Activated T-helper 1 cell treated with Interleukin-2 at 50 U/mL for 16 hours (primary cell): ENCODE measurements around the gene SDK1.
"Not testable (repeated sequence)": the region's sequence is repeated elsewhere in the genome, so short reads cannot be mapped to it uniquely, and the experiment has no call there.

Source experiments
- DNase-seq: peaks from one replicate; pipeline ENCODE4 v3.0.0-alpha.2; 2020; ENCODE audit warnings: low read depth

The SDK1 gene

DNA sequence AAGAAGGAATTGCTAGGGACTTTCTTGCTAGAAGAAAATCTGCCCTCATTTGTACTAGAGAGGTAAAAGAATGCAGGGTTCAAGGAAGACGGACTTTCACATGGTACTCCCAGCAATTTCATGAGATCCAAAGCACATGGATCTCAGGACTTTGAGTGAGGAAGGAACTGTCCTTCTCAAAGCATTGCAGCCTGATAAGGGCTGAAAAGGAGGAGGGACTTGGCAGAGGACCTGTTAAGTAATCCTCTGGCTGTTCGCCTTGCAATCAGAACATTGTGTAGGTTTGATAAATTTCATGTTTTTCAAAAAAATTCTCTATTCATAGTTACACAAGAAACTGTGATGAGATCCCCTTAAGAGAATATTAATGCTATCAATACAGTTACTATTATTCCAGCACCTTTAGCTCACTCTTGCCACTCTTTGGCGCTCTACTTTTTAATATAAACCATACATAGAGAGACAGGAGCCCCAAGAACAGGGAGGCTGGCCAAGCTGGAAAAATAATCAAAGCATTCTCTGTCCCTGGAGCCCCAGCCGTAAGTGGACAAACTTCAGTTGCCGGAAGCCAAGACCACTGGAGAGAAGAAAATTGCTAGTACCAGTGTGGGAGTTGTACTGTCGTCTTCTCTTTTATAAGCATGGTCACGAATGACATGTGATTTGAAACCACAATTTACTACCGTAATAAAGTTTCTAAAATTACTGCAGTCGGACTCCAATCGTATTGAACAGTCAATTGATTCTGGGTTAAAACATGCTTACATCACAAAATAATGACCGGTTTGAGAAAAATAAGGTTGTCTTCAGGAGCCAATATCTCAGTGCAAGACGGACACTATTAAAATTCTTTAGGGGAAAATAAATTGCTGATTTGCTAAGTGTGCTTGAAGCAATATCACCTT lies 424.4 kb downstream of the SDK1 start:
- no peak for DNase-seq

DNA sequence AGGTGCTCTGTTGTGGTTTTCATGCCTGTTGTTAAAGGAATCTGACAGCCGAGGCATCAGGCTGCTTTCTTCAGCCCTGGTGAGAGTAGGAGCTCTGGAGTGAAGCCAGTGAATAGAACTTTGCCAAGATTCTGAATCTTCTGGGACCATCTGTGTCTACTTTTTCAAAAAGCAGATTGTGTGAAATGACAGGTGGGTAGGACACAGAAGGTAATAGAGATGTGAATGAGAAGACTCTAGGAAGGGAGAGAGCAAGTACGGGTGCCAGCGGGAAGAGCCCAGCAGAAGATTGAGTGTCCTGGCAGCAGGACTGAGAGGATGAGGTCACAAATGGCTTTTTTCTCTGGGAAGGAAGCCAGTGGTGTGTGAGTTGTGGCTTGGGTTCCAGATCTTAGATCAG lies 429.2 kb downstream of the SDK1 start:
- no peak for DNase-seq

DNA sequence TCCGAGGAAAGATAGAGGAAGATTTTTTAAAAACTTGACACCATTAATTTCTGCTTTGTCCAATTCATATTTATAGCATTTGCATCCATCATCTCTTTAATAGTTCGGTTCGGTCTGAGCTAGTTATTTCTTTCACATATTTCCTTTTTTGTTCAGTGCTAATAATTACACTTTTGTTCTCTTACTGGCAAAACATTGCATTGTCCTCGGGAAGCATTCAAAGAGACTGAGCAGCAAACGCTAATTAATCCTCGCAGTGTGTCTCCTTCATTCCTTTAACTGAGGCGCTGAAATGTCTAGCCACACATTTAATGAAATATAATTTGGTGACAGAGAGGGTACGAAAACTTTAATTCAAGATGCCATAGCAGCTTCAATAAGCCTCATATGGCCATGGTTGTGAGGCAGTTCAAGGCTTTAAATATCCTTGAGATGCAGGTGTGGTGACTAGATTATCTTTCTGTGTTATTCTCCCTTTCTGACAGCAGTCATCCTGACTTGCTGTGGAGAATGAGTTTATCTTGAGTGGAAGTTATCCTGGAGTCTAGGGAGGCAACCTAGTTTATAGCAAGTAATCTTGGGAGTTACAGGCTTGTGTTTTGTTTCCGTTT lies 431.4 kb downstream of the SDK1 start:
- no peak for DNase-seq

DNA sequence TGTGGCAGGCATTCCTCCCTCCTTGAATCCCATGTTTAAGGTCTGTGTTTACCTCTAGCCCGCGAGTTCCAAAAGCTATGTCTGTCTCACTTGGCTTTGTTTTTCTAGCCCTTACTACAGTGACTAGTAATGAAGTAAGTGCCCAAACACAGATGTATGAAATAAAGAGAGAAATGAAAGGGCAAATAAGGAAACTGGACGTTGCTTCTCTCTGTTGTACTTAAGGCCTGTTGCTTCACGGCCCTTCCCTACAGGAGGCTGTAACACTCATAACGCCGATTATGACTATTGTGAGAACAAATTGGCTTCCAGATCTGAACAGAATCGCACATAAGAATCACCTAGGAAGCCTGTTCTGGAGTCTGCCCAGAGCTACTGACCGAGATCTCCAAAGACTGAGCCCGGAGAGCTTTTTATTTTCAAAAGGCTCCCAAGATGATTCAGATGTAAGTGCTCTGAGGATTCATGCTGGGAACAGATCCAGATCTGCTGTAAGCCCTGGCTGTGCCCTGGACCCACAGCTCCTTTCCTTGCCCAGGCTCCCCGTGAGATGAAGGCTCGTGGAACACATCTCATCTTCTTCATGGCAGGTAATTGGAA lies 432.6 kb downstream of the SDK1 start:
- no peak for DNase-seq

DNA sequence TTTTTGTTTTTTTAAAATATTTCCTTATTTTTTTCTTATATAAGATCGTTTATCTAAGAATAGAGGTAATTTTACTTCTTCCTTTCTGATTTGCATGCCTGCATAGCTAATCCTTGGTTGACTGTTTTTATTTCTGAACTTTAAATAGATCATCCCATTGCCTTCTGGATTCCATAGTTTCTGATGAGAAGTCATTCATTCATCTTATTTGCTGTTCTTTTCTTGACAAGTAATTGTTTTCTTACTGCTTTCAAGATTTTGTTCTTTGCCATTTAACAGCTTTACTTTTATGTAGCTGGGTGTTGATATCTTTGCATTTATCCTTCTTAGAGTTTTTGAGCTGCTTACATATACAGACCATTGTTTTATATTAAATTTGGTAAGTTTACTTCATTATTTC lies 437.9 kb downstream of the SDK1 start:
- no peak for DNase-seq

DNA sequence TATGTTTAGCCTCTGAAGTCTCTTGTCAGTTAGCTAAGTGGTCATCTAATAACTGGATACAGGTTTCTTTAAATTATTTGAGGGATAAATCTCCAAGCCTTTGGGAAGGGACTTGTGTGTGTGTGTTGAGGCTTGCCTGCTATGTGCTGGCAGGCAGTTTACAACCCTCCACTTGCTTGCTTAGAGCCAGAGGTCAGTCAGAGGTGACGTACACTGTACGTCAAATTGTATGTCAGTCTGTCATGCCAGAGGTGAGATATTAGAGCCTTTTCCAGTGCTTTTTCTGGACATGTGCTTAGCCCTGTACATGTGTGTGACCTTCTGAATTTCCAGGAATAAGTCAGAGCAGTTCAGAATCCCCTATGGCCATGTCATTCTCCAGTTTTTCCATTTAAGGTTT lies 438.9 kb downstream of the SDK1 start:
- no peak for DNase-seq

DNA sequence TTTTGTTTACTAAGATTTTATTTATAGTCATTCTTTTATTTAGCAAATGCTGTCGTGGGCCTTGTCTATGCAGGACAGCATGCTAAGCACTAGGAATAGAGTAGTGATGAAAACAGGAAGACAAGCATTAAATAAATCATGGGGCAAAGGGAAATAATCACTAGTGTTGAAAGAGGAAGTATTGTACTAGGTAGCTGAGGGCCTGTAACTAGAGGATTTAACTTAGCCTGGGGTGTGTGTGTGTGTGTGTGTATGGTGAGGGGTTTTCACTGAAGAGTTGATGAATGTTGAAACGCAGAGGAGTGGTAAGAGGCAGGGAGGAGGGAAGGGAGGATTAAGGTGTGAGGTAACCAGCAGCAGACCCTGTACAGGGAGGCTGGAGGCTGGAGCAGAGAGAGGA lies 446.4 kb downstream of the SDK1 start:
- DNase-seq, result no peak

DNA sequence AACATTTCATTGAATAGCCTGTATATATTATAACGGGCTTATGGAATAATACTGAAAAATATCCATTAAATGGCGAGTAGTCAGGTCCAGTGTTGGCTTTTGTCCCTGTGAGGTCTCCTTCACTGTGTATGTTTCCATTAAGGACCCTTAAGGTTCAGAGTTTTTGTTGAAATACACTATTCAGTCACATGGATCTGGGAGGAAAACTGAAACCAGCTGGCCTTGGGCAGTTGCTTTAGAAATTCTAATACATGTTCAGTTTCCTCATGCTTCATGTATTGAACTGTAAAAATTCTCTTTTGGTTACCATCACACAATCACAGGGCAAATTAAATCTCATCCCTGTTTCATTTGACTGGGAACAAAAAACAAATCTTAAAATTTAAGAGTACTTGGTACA lies 447.3 kb downstream of the SDK1 start:
- DNase-seq, result no peak

DNA sequence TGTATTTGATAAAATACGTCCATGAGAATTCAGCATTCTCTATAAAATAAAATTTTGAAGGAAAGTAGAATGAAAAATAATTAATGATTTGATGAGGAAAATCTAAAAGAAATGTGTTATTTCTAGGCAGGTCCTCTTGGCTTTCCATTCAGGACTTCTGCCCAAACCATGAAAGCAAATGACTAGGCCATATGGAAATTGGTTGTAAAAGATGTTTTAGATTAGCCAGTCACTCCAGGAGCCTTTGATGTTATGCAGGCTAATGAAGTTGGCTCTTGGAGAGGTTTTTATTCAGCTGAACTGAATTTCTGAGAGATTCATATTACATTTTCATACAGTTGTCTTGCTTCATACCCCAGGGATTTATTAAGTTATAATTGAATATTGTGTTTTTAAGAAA lies 452.8 kb downstream of the SDK1 start:
- no peak for DNase-seq

DNA sequence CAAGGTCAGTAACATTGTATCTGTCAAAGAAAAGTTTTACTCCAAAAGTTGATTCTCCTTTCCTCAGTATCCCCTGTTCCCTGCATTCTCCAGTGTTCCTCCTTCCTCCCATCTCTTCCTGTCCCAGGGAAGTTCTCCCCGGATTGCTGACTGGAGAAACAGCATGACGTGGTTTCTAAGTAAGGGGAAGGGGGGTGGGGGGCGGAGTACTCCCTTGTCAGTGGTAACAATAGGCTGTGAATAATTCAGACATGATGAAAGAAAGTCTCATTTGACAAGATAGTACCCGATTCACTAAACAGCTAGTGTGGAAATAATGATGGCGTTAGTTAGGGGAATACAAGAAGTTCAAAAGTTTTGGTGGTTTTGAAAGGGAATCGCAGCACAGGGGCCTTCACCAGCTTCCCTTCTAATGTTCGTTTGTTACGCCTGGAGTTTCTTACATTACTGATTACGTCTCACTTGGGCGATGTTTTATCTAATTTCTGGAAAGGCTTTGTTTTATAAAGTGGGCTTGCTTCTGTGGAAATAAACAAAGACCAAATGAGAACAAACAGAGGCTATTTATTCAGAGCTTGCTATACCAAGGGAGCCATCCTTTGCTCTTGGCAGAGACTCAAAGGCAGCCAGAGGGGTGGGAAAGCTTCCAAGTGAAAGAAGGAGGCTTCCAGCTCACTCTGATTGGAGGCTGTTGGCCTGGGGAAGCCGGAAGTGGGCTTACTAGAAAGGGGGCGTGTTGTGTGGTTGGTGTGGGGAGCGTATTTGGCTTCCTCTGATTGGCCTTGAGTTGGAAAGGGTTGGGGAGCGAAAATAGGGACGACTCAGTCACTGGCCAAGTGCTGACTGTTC lies 453.7 kb downstream of the SDK1 start:
- DNase-seq, result no peak

DNA sequence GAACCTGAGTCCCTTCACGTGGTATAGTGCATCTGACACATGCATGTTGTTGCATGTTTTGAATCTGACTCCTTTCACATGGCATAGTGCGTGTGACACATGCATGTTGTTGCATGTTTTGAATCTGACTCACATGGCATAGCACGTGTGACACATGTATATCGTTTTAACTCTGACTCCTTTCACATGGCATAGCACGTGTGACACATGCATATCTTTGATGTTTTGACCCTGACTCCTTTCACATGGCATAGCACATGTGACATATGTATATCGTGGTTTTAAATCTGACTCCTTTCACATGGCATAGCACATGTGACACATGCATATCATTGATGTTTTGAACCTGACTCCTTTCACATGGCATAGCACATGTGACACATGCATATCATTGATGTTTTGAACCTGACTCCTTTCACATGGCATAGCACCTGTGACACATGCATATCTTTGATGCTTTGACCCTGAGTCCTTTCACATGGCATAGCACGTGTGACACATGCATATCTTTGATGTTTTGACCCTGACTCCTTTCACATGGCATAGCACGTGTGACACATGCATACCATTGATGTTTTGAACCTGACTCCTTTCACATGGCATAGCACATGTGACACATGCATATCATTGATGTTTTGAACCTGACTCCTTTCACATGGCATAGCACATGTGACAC lies 454.9 kb downstream of the SDK1 start:
- not testable (repeated sequence) for DNase-seq

DNA sequence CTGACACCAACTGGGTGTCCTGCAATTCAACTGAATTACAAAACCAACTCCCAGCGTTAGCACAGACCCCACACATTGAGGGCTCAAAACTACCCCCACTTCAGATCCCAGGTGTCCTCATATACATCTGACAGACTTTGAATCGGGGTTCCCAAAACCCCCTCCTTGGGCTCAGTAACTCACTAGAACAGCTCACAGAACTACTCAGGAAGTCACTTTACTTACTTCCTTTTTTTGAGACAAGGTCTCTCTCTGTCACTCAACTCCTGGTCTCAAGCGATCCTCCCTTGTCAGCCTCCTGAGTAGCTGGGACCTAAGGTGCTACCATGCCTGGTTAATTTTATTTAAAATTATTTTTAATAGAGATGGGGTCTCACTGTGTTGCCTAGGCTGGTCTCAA lies 456.0 kb downstream of the SDK1 start:
- DNase-seq, result no peak

DNA sequence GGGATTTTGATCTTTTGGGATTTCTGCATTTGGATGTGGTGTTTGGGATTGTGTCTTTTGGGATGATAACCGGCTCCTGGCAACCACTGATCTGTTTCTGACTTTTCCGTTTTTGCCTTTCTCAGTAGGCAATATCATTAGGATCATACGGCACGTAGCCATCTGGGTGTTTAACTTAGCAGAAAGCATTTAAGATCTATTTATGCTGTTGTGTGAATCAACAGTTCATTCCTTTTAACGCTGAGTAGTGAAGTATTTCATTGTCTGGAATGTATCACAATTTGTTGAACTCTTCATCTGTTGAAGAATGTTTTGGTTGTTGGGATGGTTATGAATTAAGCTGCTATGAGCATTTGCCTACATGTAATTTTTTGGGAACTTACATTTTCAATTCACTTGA lies 459.6 kb downstream of the SDK1 start:
- no peak for DNase-seq

DNA sequence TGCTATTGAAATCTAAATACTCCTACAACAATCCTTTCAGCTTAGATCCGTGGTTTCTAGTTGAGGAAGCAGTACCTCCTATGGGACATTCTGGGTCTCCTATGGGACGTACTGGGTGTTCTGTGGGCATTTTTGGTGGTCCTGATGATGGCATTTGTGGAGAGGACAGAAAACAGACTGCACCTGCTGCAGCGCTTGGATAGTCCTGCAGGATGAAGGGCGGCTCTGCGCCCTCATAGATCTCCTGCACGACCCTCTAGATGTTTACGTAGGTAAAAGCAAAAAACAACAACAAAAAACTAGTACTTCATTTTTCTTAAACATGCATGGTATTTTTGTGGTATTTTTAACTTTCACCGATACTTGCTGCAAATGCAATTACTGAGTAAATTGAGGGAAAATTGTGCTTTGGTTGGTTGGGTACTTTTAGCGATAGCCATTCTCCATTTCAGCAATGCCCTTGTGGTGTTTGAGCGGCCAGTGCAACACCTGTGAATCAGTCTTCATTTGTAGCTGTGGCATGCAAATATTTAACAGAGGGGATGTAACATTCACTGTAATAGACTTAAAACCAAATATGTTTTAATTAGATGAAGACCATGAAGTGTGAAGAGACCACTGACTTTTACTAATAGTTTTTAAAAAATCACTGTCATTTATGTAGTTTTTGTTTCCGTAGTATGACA lies 461.2 kb downstream of the SDK1 start:
- DNase-seq, result no peak

DNA sequence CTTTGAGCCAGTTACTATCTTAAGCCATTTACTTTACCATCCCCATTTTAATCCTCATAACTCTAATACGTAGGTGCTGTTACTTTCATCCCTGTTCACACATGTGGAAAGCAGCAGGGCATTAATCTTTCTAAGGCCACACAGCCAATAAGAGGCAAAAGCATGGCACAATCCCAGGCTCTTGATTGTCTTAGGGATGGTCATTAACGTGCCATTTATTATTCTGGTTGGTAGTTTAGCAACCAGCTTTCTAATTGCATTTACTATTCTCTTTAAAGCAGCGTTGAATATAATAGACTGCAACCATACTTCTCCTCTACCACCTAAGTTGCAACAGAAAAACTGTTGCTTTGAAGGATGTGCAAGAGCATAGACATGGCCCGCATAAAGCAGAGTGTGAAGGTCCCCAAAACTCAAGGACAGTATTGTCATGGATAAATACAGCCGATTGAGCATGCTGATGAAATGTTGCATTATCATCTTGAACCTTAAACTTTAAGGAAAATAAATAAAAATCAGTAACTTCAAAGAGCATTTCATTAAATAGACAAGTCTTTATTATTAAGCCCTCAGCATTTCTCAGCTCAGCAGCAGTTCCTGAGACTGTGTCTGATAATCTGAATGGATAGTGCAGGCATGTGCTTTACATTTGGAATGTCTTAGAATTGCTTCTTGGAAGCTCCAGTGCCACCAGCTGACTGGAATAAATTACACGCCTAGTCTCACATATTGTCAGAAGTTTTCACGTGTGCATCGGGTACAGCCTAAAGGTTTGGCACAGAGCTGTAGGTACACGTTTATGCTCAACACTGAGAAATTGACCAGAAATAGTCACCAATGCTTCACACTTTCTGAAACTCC lies 467.1 kb downstream of the SDK1 start:
- no peak for DNase-seq

DNA sequence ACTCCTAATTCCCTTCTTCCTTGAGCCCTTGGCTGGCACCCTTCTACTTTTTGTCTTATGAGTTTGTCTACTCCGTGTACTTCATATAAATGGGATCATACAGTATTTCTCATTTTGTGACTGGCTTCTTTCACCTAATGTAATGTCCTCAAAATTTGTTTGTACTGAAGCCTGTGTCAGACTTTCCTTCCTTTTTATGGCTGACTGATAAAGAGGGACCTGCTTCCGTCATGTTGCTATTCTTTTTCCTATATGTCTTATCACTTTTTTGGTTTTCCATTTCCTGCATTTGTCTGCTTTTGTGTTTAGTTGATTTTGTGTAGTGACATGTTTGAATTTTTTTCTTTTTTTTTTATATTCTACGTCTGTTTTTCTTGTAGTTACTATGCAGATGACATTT lies 470.9 kb downstream of the SDK1 start:
- no peak for DNase-seq

DNA sequence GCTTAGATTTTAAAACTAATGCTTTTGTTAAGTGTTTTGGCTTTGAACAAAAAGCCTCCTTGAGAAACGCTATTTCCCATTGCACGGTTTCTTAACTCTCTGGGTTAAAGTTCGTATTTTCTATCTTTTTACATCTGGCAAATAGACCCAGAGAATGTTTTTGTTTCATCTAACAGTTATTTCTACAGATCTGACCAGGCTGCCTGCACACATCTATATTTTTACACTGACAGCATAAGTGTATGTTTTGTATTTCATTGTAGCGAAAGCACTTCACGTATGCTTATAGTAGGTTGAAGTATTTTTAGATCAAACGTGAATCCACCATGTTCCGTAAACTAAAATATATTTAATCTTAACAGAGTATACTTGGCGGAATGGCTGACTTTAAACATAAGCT lies 477.3 kb downstream of the SDK1 start:
- DNase-seq, result no peak

DNA sequence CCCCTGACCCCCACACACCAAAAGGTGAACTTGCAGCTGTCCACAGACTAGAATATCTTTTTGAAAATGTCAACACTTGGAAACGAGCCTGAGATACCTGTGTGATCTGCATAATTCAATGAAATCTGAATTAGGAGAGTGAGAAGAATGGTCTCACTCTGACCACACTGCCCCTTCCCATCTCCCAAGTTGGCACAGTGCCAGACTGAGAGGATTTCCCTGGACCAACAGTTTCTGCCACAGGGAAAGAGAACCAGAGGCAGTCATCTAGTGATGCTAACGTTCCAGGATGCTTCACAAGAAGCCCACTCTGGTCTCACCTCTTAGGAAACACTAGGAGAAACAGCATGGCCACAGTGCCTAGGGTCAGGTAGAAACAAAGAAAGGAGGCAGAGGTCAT lies 479.0 kb downstream of the SDK1 start:
- DNase-seq, result no peak

DNA sequence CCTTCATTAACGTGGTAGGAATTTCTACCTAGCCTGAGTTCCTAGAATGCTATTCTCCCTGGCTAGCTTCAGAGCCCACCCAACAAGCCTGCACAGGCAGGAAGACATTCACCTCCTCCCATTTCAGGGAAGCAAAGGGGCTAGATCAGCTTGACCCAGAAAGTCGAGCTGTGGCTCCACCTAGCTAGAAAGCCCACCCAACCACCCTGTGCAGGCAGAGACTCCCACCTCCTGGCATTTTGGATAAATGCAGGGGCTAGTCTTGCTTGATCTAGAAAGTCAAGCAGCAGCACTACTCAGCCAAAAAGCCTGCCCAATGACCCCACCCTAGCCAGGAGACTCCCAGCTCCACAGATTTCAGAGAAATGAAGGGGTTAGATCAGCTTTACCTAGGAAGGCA lies 479.5 kb downstream of the SDK1 start:
- DNase-seq, result no peak

DNA sequence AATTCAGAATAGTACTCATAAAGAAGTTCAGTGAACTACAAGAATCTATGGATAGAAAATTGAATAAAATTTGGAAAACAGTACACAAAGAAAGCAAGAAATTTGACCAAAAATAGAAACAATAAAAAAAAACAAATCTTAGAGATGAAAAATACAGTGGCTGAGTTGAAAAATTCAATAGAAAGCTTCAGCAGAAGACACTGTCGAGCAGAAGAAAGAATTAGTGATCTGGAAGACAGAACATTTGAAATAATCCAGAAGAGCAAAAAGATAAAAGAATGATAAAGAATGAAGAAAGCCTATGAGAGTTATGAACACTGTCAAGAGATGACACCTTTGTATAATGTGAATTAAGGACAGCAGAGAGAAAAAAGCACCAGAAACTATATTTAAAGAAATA lies 480.6 kb downstream of the SDK1 start:
- no peak for DNase-seq
